Stromal cell of bone marrow (primary cell): ENCODE data around the gene GPR85.
A peak's percentile ranks its signal among the peaks of the same experiment; 100 is the strongest.
"Not testable (repeated sequence)": the region's sequence is repeated elsewhere in the genome, so short reads cannot be mapped to it uniquely, and the experiment has no call there.

ENCODE experiments used
- DNase-seq: peaks from one replicate; pipeline ENCODE4 v3.0.0-alpha.2; 2012; ENCODE audit warnings: low read depth

The GPR85 gene, protein sequence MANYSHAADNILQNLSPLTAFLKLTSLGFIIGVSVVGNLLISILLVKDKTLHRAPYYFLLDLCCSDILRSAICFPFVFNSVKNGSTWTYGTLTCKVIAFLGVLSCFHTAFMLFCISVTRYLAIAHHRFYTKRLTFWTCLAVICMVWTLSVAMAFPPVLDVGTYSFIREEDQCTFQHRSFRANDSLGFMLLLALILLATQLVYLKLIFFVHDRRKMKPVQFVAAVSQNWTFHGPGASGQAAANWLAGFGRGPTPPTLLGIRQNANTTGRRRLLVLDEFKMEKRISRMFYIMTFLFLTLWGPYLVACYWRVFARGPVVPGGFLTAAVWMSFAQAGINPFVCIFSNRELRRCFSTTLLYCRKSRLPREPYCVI

DNA sequence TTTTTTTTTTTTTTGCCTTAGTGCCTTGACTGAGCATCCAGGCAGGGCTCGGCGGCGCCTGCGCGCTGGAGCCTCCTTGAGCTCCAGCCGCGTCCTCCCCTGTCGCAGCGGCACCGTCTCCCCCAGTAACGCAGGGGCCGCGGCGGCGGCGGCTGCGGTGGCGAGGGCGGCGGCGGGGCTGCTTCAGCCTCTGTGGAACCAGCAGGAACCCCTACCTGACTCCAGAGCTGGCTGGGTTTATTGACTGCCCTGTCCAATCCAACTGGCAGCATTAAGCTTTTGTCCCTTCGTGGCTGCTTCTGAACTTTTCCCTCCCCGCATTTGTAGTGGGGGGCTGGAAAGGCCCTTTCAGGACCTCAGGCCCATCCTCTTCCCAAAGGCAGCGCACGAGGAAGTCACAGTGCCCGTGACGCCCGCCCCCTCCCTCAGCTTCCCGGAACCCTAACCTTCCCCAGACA lies at the start of gene GPR85:
GPR85 (minus strand) TSS at position 397 of the 458 bp plus-strand sequence. CDS start 2,106 bp downstream, outside the sequence.
- DNase-seq: peak; percentile 66

DNA sequence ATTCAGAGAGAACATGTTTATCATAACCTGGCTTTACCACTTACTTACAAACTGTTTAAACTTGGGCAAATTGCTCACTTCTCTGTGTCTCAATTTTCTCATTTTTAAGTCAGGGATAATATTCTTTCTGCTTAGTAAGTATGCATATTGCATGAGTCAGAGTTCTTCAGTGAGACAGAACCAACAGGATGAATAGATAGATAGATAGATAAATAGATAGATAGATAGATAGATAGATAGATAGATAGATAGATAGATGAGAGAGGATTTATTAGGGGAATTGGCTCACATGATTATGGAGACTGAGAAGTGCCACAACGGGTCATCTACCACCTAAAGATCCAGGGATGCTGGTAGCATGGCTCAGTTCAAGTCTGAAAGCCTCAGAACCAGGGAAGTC lies 47.4 kb upstream of the GPR85 start:
- DNase-seq: no peak

DNA sequence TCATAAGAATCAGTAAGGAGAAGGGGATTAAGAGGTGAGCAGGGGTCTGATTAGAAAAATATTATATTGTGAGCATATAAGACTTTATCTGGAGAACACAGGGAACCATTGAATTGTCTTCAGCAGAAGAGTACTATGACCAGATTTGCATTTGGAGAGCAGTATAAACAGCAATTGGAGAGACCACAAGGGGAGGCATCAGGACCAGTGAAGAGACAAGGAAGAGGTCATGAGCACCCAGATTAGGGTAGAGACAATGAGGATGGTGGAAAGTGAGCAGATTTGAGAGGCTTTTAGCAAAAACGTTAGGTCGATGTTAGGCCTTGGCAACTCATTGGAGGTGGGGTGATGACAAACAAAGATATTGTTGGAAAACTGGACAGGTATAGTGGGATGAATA lies 44.7 kb upstream of the GPR85 start:
- no peak for DNase-seq

DNA sequence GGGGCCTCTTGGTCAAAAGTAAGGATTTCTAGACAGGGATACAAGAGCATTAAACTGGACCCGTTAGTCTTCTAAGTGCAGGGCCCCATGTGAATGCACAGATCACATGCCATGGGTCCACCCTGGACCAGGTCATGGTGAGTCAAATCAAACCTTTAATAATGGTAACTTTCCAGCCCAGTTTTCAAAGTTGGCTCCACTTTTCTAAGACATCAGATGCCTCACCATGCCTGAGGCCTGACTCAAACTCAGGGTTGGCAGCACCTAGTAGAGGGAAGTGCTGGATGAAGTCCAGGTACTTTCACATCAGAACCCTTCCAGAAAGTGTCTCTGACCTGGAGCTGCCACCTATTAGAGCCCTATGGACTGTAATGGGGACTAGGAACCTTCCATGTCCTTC lies 41.4 kb upstream of the GPR85 start:
- peak; percentile 12 for DNase-seq

DNA sequence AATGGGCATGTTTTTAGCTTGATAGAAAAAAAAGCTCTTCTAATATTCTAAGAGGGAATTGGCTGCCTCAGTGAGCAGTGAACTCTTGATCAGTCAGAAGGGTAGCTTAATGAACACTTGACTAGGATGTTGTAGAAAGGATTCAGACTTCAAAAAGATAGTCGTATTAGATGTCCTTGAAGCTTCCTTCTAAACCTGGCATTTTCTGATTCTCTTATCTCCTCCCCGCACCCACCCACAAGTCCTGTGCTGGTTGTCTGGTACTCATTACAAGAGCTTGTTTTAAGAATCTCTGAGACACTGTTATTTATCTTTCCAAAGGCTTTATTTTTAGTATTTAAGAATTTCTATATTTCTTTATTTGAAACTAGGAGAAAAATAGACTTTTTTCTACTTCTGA lies 39.1 kb upstream of the GPR85 start:
- no peak for DNase-seq

DNA sequence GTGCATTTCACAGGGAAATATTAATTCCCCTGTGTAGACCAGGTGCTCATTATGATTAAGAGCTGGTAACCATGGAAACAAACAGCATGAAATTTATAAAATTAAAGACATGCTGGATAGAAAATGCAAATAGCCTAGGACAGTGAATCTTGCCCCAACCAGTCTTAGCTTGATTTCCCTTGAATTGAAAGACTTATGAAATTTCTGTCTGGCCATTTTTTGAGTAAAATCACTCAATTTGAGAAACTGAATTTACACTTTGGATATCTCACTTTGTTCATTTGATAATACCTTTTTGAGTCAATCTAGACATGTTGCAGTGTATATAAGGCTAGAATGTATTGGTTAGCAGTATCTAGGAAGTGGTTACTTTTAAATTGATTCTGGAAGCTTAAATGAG lies 36.1 kb upstream of the GPR85 start:
- DNase-seq: no peak

DNA sequence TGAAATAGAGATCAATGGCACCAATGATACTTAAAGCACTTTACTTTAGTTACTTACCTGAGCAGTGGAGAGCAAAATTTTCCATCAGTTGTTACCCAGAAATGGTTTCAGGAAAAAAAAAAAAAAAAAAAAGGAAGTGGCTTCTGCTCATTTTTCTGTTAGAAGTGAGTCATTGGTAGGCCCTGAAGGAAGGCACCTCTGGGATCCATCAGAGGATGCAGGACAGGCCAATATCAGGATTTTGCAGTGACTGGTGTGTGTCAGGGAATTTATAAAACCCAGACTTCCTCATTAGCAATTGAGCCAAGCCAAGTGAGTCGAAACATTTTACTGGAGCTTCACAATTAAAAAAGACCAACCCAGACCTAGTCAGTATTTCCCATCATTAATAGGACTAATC lies 34.0 kb upstream of the GPR85 start:
- no peak for DNase-seq

DNA sequence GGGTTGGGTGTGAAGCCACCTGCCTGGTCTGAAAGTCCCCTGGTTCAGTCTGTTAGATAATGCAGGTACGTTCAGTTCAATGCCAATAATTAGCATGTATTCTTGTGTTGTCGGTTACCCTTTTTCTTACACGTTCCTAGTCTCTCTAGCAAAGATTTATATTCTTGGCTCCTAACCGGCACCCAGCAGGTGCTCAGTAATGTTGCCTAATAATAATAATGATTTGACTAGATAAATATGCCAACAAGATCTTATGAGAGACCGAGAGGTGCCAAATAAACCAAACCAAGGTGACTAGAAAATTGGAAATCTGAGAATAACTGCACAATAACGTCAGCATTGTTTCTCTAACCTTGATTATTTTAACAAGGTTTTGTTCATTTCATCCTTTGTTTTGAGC lies 32.8 kb upstream of the GPR85 start:
- no peak for DNase-seq

DNA sequence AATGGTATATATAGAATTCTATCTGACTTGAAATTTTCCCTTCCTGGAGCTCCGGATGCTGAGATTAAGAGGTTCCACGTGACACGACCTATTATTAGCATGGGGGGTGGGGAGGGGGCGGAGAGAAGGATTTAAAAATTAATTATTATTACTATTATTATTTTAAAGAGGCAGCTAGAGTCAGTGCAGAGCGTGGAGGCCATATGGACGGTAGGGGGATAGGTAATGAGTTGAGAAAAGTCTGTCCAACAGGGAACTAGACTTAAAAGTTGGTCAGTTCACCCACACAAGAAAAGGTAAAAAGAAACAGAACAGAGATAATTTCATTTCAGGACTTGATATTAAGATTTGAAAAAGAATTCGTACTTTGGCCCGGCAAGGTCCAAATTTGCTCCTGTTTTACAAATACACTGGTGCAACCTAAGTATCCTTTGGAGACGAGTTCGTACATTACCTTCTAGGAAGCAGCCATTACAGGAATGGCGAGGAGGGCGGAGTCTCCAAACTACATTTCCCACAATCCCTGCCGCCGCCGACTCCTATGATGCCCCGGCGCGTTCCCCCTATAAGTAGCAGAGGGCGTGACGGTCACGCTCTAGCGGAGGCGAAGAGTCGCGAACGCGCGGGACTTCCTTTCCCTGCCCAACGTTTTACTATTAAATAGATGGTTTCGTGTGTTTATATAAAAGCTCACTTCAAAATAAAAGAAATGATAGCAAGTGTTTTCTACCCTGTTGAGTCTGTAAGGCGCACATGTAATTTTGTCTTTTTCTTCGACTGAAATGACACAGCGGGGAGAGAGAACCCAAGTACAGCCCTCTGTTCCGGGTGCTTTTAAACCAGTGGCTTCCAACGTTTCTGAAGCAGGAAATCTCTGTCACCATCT lies 31.7 kb upstream of the GPR85 start, which contains the start of gene SMIM30:
SMIM30 (minus strand) TSS at position 481 of the 886 bp plus-strand sequence. CDS start 976 bp downstream, outside the sequence.
- DNase-seq: peak; percentile 83

DNA sequence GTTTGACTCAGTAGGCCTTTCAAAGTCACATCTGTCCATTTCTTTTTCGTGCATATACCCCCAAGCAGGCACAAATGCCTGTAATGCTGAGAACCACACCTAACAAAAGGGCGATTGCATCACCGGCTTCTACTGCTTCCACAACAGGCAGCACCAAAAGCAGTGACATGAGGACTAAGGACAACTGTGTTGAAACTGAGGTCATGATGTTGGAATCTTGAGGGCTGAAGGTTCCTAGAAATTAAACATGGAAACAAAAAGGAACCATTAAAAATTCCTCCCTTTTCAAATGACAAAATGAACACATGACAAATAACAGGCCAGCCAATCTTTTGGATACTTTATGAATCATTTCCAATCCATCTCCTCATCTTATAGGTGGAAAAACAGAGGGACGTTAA lies 30.7 kb upstream of the GPR85 start:
- not testable (repeated sequence) for DNase-seq

DNA sequence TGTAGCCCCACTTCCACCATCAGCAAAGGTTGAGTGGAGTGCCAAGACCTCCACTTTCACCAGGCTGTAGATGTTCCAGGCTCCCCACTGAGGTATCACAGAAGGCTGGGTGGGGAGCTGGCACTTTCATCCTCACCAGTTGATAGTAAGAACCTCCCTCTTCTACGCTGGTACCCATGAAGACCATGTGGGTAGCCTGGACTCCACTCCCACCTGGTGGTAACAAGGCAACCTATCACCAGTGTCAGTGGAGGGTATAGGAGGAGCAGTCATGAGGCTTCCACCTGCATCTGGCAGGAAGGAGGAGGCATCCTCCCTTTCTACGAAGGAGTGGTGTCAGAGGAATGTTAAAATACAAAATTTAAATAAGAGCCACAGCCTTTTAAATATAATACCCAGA lies 27.3 kb upstream of the GPR85 start:
- DNase-seq: no peak

DNA sequence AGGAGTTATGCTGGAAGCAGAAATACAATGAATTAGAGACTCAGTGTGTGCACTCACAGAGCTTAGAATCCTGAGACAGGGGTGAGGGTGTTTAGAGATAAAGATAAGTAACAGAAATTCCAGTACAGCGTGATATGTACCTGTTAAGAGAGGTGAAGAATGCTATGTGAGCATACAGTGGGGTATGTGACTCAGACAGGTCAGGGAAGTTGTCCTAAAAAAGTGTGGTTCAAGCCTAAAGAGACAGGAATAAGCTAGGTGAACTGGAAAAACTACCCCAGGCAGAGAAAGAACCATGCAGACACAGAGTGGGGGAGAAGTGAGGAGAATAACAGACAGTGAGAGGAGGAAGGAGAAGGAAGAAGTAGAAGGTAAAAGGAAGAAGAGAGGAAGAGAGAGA lies 23.1 kb upstream of the GPR85 start:
- no peak for DNase-seq

DNA sequence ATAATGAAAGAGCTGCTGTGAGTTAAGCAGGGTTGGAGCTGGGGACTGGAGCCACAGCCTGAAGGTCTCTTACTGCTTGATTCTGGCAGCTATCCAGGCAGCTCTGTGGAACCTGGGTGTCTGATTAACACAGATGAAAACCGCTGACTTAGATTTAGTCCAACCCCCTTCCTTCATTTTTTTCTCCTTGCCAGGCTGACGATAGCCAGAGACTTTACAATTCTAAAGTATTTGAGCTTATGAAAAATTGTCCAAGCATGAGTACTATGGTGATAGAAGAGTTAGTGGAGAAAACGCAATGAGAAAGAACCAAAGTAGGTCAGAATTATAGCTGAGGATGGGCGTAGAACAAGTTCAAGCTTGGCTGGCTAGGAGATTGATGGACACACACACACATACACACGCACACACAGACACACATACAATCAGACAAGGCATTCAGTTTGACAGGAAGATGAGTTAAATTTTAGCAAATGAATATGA lies 13.5 kb upstream of the GPR85 start:
- DNase-seq: peak; percentile 6

DNA sequence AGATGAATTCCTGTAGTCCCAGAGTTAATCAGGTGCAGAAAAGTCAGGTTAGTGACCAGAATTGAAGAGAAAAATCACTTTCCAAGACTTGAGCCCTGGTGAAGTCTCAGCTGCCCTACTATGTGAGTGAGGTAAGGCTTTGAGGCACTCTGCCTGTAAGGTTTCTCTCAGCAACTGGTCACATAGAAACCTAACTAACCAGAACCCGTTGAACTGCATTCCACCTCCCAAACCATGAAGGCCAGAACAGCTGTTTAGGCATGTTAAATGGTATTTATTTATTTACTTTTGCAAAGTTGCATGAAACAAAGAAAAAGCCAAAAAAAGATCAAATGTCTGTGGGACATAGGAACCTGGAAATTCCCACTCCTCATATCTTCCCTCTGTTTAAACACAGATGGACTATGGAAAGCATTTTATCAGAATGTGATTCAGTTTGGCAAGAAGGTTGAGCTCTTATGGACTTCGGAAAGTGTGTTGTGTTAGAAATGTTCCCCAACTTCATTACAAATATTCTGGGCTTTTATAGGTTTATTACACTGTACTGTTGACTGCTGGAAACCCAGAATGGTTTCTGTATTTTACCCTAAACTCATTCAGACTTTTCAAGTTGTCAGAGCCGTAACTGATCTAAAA lies 12.8 kb upstream of the GPR85 start:
- no peak for DNase-seq

DNA sequence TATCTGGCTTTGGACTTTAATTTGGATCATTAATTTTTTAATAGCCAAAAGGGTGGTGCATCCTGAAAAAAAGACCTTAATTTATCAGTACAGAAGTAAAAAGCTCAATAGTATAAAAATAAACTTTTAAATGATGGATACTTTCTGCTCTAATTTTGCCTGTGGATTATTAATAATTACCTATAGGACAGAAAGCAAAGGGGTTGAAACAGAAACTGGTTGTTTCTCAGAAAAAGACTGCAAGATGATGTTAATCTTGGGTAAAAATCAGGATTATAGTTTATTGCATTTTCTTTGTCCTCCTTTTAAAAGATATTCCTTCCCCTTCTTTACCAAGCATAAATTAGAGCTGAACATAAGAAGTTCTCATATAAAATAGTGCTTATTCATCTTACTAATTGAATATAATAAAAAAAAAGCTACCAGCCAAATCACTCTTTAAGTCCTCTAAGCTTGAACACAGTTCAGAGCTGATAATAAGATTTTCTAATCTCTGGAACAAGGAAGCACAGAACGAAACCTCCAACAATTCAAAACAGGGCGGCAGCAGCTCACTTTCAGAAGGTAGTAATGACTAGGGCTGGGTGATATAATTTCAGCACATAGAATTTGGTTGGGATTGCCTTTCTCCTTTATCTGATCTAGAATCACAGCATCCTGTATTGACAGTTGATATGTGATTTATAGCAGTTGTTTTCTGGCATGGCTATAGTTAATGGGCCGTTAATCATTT lies 8.1 kb upstream of the GPR85 start:
- no peak for DNase-seq

DNA sequence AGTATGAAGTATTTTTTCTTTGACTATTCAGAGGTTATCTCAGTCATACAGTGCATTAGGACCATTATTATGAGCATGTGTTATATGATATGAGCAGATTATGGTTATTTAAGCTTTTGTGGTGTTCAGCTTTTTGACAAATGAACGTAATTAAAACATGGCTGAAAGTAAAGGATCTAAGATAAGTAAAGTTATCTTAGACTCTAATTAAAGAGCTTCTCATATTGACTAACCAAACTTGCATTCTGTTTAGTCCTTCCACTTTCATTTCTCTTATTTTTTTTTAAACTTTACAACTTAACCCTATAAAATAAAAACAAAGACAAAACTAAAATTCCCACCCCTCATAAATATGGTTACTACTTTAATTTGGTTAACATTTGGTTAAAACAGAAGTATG lies 6.9 kb upstream of the GPR85 start:
- no peak for DNase-seq

DNA sequence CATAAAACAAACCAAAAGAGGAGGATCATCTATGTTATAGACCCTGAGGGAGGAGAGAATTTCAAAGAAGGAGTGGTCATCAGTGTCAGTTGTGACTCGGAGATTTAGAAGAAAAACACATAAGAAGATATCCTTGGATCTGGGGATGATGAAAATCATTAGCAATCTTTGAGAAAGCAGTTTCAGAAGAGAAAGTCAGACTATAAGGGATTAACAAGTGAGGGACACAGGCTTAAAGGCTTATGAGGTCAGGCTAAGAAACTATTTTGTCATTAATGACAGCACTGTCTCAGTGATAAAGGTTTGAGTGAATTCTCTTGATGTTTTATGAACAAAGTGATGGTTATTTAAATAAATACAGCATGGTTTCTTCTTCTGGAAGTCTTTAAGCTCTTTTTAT lies 6.1 kb upstream of the GPR85 start:
- no peak for DNase-seq

DNA sequence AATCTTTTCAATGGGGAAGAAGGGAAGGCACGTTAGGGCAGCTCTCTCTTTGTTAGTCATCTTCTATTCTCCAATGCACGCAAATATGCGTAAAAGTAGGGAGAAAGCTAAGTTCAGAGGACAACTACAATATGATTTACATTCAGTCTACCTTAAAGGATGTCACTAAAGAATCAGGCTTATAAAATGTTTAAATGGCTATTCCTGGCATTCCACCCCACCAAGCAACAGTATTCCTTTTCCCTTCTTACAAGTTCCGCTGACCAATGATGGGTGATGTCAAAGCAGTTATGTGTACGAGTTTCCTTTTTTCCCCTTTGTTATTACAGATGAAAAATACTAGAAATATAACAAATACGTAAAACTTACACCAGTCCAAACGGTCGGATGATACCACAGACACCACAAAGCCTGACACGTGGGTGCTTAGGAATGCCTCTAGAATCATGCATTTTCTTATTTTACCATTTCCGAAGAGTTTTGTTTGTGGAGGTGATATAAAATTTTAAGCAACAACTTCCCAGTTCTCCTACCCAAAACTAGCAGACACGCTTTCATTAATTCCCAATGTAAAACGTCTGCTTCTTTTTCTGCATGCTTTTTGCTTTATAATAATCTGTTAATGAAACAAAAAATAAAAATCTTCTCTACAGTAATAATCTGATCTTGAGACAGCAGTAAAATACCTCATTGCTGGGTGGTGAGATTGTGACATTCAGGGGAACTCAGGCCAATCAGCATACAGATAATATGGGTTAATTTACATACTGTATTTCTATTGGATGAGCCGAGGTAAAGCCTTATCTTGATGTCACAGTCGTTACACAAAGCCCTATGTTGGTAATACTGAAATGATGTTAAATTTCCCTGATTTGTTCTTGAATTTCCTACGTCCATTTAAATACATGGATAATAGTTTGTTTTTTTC lies 708 bp upstream of the GPR85 start:
- peak; percentile 88 for DNase-seq

DNA sequence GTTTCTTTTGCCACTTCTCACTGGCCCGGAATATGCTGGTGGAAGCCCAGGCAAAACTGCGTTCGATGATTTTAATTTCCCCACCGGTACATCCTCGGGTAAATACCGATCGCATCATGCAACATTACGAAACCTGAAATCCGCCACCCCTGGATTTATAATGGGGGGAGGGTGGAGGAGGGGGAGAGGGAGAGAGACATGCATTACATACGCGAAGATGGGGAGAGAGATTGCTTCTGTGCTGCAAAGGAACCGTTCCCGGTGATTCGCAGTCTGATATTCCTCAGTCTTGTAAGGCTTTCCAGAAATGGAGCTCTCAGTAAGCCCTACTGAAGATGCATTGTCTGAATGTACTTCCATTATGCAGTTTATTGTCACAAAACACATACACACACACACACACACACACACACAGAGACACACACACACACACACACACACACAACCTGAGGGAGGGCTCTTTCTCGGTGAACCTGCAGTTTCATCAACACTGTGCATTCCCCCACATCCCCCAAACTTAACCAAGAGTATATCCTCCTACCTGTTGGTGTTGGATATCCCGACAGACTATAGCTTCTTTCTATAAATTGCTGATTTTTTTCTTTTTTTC lies 741 bp downstream of the GPR85 start:
- no peak for DNase-seq
